Coronary artery (tissue), 2 donors: Measurements from ENCODE around the gene PSPN.
"Not testable (repeated sequence)": the region's sequence is repeated elsewhere in the genome, so short reads cannot be mapped to it uniquely, and the experiment has no call there.

Source experiments
- DNase-seq: peaks from one replicate; pipeline ENCODE4 v3.0.0-alpha.2; 2017; ENCODE audit warnings: low spot score
- H3K27ac ChIP-seq, 2 donors: fragments of 200-600 bp; sonication (generic); one replicate each; pipeline ENCODE4 v1.5.1; 2016 to 2019
- H3K4me3 ChIP-seq: fragments of 200-600 bp; sonication (generic); 2 replicates; pipeline ENCODE4 v1.5.1; 2016; ENCODE audit warnings: mild to moderate bottlenecking, moderate library complexity
- CTCF ChIP-seq: fragments of 200-600 bp; sonication (generic); IDR thresholded peaks from one replicate; pipeline ENCODE4 v1.5.1; 2019; ENCODE audit warnings: antibody characterized with exemption

PSPN gene

GRCh38 chr19:6354098-6354674 is 21.5 kb downstream of the PSPN start:
- TF ChIP-seq CTCF, result no peak
- no peak for DNase-seq
- H3K27ac ChIP-seq, result no peak overlapping the region

GRCh38 chr19:6352381-6353165 is 23.2 kb downstream of the PSPN start:
- no peak for DNase-seq
- Histone ChIP-seq H3K27ac (no peak overlapping the region), H3K4me3 (no peak overlapping the region)
- TF ChIP-seq CTCF, result no peak

More at GRCh38 chr19:6354098-6354674, 21.5 kb downstream of the PSPN start:
- H3K4me3 ChIP-seq, result no peak overlapping the region

GRCh38 chr19:6350688-6351087 is 25.0 kb downstream of the PSPN start:
- Histone ChIP-seq H3K4me3 (no peak overlapping the region), H3K27ac (no peak overlapping the region)
- DNase-seq, result no peak
- no peak for TF ChIP-seq CTCF

- H3K27ac ChIP-seq, DNase-seq: not testable (repeated sequence)
These were observed 26.5 kb downstream of the PSPN start for GRCh38 chr19:6349271-6349670.

GRCh38 chr19:6343462-6343861 is 32.3 kb downstream of the PSPN start:
- TF ChIP-seq CTCF, result no peak
- no peak overlapping the region for H3K27ac ChIP-seq
- no peak for DNase-seq
- H3K4me3 ChIP-seq, result no peak overlapping the region

More at GRCh38 chr19:6349271-6349670, 26.5 kb downstream of the PSPN start:
- H3K4me3 ChIP-seq, result not testable (repeated sequence)

GRCh38 chr19:6340493-6341201 is 35.1 kb downstream of the PSPN start:
- H3K27ac ChIP-seq, result no peak overlapping the region
- H3K4me3 ChIP-seq, result no peak overlapping the region
- TF ChIP-seq CTCF, result no peak
- DNase-seq, result no peak

- H3K4me3 ChIP-seq, result no peak overlapping the region
- H3K27ac ChIP-seq, result no peak overlapping the region
- no peak for TF ChIP-seq CTCF
- DNase-seq, result no peak
These were observed 41.0 kb downstream of the PSPN start for GRCh38 chr19:6334490-6335285.
